ENCODE data around the gene GDPD5. TPM values are rescaled to one million over a fixed set of nuclear protein-coding genes. Genes with fewer than 3 reads are reported as not detected.

GDPD5 gene
- polyA plus RNA-seq, 1 experiment = 1.4 TPM

DNA sequence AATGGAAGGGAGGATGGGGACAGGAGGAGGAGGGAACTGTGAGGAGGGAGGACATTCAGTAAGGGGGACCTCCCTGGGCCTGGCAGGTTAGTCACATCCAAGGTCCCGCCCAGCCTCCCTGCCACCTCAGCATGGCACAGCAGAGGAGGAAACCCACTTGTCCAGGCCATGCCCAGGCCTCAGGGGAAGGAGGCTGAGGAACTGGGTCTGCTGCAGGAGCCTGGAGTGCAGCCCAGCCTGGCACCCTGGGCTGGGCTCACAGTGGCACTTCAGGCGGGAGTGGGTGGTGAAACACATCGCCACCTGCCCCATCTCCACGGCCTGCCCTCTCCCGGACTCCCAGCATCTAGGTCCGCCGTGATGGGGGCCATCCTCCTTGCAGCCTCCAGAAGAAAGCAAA lies 75.5 kb downstream of the GDPD5 start:
- no peak for DNase-seq (ENCODE audit: low read depth, low spot score)
- H3K9me3 ChIP-seq (ENCODE audit: control insufficient read depth, insufficient read depth, low read length) = peaks cover 10% of the 10 kb centered on the region
- TF ChIP-seq, protein P1, sequence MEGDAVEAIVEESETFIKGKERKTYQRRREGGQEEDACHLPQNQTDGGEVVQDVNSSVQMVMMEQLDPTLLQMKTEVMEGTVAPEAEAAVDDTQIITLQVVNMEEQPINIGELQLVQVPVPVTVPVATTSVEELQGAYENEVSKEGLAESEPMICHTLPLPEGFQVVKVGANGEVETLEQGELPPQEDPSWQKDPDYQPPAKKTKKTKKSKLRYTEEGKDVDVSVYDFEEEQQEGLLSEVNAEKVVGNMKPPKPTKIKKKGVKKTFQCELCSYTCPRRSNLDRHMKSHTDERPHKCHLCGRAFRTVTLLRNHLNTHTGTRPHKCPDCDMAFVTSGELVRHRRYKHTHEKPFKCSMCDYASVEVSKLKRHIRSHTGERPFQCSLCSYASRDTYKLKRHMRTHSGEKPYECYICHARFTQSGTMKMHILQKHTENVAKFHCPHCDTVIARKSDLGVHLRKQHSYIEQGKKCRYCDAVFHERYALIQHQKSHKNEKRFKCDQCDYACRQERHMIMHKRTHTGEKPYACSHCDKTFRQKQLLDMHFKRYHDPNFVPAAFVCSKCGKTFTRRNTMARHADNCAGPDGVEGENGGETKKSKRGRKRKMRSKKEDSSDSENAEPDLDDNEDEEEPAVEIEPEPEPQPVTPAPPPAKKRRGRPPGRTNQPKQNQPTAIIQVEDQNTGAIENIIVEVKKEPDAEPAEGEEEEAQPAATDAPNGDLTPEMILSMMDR (IDR thresholded peaks at IDR 0.05; ENCODE audit: low read depth, low read length) = no peak
- no peak overlapping the region for H3K4me3 ChIP-seq (ENCODE audit: low read depth, low read length)
- ChIA-PET CTCF (no interaction called here), POLR2A (no interaction called here)
- H3K27ac ChIP-seq (ENCODE audit: low read depth, low read length) = no peak overlapping the region
- peaks cover 28% of the 10 kb centered on the region for H3K27me3 ChIP-seq (ENCODE audit: control insufficient read depth, insufficient read depth, low read length)

DNA sequence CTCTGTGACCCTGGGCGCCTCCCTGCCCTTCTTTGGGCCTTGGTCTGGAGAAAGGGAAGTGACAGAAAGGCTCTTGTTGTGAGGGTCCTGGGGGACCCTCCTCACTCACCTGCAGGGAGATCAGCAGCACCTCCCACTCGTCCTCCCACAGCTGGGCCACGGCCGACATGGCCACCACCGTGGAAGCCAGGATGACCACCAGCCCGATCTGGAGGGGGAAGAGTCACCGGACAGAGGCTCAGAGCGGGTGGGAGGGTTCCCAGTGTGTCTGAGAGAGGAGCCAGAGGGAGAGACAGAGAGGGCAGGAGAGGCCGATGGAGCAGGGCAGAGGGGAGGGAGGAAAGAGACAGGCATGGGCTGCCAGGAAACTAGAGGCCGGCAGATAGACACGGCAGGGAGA lies 76.0 kb downstream of the GDPD5 start:
- DNase-seq (ENCODE audit: low read depth, low spot score) = no peak
- POLR2A ChIA-PET = no interaction called here

DNA sequence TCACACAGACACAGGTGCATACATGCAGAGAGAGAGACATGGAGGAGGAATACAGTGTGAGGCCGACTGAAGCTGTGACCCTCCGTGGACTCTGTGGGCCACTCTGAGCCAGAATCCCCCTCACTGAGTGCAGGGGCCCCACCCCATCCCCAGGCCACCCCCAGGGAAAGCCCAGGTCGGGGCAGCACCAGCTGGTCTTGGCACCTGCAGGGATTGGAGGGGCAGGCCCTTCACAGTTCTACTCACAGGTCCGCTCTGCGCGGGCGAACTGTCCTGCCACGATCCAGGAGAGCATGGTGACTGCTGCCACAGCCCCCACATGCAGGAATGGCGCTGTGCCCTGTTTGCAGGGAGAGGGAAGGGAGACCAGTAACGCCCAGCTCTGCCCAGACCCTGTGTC lies 76.5 kb downstream of the GDPD5 start:
- no peak overlapping the region for H3K4me3 ChIP-seq (ENCODE audit: low read depth, low read length)
- POLR2A ChIA-PET = no interaction called here
- peaks cover 29% of the 10 kb centered on the region for H3K27me3 ChIP-seq (ENCODE audit: control insufficient read depth, insufficient read depth, low read length)
- H3K27ac ChIP-seq (ENCODE audit: low read depth, low read length) = no peak overlapping the region
- DNase-seq (ENCODE audit: low read depth, low spot score) = no peak
- CTCF ChIA-PET = no interaction called here
- H3K9me3 ChIP-seq (ENCODE audit: control insufficient read depth, insufficient read depth, low read length) = peaks cover 10% of the 10 kb centered on the region
- TF ChIP-seq, protein P1 (IDR thresholded peaks at IDR 0.05; ENCODE audit: low read depth, low read length) = no peak

More for the DNA sequence above, 76.0 kb downstream of the GDPD5 start:
- TF ChIP-seq, protein P1 (IDR thresholded peaks at IDR 0.05; ENCODE audit: low read depth, low read length) = no peak
- CTCF ChIA-PET = no interaction called here
- Histone ChIP-seq H3K27ac (ENCODE audit: low read depth, low read length) (no peak overlapping the region), H3K27me3 (ENCODE audit: control insufficient read depth, insufficient read depth, low read length) (peaks cover 28% of the 10 kb centered on the region), H3K9me3 (ENCODE audit: control insufficient read depth, insufficient read depth, low read length) (peaks cover 10% of the 10 kb centered on the region), H3K4me3 (ENCODE audit: low read depth, low read length) (no peak overlapping the region)

DNA sequence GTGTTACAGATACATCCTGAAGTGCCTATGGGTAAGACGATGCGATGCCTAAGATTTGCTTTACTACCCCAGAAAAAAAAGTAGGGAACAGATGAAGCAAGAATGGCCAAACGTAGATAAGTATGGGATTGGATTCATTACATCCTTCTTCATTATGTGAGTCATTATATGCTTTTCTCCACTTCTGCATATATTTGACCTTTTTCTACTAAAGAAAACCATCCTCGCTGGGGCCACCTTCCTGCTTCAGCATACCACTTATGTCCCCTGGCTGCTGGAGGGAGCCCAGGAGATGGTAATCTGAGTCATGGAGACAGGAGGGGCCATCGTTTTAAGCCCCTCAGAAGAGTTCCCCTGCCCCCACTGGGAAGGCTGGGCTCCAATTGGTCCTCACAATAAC lies 78.3 kb downstream of the GDPD5 start:
- CTCF ChIA-PET = interaction anchor here (0.7 to 4.7 kb wide), 3 partner anchors 14 to 130 kb away, joined by 3 to 182 read pairs (median 4); partner anchors contain the start of gene KLHL35
- H3K4me3 ChIP-seq (ENCODE audit: low read depth, low read length) = no peak overlapping the region
- TF ChIP-seq, protein P1 (IDR thresholded peaks at IDR 0.05; ENCODE audit: low read depth, low read length) = no peak
- peaks cover 10% of the 10 kb centered on the region for H3K9me3 ChIP-seq (ENCODE audit: control insufficient read depth, insufficient read depth, low read length)
- no peak overlapping the region for H3K27ac ChIP-seq (ENCODE audit: low read depth, low read length)
- peaks cover 36% of the 10 kb centered on the region for H3K27me3 ChIP-seq (ENCODE audit: control insufficient read depth, insufficient read depth, low read length)
- POLR2A ChIA-PET = no interaction called here
- no peak for DNase-seq (ENCODE audit: low read depth, low spot score)

DNA sequence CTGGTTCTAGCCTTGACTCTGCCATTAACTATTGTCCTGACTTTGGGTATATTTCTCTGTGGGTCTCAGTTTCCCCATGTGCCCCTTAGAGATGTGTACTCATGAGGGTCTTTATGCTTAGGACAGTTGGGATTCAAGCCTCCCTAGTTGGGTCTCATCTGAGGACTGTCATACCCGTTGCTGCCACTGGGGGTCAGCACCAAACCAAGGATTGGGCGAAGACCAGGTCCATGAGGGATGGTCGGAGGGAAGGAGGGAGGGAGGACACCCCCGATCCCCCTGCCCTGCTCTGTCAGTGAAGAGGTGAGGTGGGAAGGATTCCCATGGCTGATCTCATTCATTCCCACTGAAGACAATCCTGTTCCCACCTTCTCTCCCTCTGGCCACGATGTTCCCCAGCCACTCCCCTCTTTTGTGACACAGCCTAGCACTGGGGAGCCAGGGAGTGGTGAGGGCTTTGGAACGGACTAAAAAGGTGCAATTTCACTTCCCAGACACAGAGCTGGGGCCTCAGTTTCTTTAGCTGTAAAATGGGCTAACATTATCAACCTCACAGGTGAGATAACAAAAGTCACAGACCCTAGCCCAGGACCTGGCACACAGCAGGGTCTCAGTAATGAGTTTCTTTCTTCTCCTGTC lies 80.3 kb downstream of the GDPD5 start:
- POLR2A ChIA-PET = no interaction called here
- Histone ChIP-seq H3K9me3 (ENCODE audit: control insufficient read depth, insufficient read depth, low read length) (no peaks in the 10 kb centered on the region), H3K27ac (ENCODE audit: low read depth, low read length) (no peak overlapping the region), H3K4me3 (ENCODE audit: low read depth, low read length) (no peak overlapping the region), H3K27me3 (ENCODE audit: control insufficient read depth, insufficient read depth, low read length) (peaks cover 35% of the 10 kb centered on the region)
- CTCF ChIA-PET = interaction anchor here (0.6 to 4.7 kb wide), 21 partner anchors 9 to 133 kb away, joined by 3 to 182 read pairs (median 3); partner anchors contain the start of gene GDPD5
- no peak for DNase-seq (ENCODE audit: low read depth, low spot score)
- TF ChIP-seq, protein P1 (IDR thresholded peaks at IDR 0.05; ENCODE audit: low read depth, low read length) = peak; percentile 98
